GM23338 (cell line): Measurements from ENCODE around the gene SLIT2.

Experiments used
- CREB1 ChIP-seq: fragments of 250-450 bp; sonication (Bioruptor Pico); IDR thresholded peaks from 2 replicates; pipeline ENCODE4 v1.5.0; 2020; ENCODE audit warnings: low read depth, mild to moderate bottlenecking, moderate library complexity
- EZH2 ChIP-seq: fragments of 200-600 bp; sonication (generic); IDR thresholded peaks from one replicate; pipeline ENCODE4 v1.8.0; 2017; ENCODE audit warnings: antibody characterized with exemption, mild to moderate bottlenecking, low read depth; ENCODE audit not compliant: unreplicated experiment
- EZH2phosphoT487 ChIP-seq: fragments of 200-600 bp; sonication (generic); IDR thresholded peaks from one replicate; pipeline ENCODE4 v1.8.1; 2018; ENCODE audit warnings: antibody characterized with exemption; ENCODE audit not compliant: unreplicated experiment
- JUNB ChIP-seq: IDR thresholded peaks from one replicate; pipeline ENCODE4 v1.6.1; 2016; ENCODE audit warnings: antibody characterized with exemption; ENCODE audit not compliant: unreplicated experiment
- POLR2AphosphoS5 ChIP-seq: IDR thresholded peaks from 2 replicates; pipeline ENCODE4 v1.6.1; 2016; ENCODE audit warnings: antibody characterized with exemption, low read depth
- TF ChIP-seq, protein P1 (sequence below): IDR thresholded peaks from one replicate; pipeline ENCODE4 v1.6.1; 2018; ENCODE audit warnings: antibody characterized with exemption; ENCODE audit not compliant: unreplicated experiment
- TF ChIP-seq, protein P2 (sequence below), 2 experiments: fragments of 200-600 bp in 1 of 2; sonication (generic) in 1 of 2; conservative IDR thresholded peaks; 2 replicates each; pipeline versions ENCODE4 v1.5.1 to v1.6.1; 2016 to 2017; ENCODE audit warnings: antibody characterized with exemption in 2 of 2, low read depth in 2 of 2, mild to moderate bottlenecking in 2 of 2, moderate library complexity in 1 of 2

DNA sequence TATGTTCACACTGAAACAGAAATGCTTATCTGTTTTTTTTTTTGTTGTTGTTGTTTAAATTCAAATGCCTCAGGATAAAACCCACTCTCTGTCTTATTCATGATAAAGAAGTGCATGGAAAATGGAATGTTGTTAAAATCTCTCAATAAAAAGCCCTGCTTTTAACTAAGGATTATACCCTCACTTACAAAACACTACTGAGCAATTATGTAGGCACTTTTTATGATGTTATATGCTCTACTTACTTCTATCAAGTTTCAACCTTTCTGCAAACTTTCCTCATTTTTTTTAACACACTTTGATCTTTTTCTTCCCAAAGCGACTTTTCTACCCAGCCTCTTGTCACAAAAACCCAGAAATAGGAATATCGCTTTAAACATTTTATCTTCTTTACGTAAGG lies 26.5 kb downstream of the SLIT2 start:
- TF ChIP-seq, protein P1, sequence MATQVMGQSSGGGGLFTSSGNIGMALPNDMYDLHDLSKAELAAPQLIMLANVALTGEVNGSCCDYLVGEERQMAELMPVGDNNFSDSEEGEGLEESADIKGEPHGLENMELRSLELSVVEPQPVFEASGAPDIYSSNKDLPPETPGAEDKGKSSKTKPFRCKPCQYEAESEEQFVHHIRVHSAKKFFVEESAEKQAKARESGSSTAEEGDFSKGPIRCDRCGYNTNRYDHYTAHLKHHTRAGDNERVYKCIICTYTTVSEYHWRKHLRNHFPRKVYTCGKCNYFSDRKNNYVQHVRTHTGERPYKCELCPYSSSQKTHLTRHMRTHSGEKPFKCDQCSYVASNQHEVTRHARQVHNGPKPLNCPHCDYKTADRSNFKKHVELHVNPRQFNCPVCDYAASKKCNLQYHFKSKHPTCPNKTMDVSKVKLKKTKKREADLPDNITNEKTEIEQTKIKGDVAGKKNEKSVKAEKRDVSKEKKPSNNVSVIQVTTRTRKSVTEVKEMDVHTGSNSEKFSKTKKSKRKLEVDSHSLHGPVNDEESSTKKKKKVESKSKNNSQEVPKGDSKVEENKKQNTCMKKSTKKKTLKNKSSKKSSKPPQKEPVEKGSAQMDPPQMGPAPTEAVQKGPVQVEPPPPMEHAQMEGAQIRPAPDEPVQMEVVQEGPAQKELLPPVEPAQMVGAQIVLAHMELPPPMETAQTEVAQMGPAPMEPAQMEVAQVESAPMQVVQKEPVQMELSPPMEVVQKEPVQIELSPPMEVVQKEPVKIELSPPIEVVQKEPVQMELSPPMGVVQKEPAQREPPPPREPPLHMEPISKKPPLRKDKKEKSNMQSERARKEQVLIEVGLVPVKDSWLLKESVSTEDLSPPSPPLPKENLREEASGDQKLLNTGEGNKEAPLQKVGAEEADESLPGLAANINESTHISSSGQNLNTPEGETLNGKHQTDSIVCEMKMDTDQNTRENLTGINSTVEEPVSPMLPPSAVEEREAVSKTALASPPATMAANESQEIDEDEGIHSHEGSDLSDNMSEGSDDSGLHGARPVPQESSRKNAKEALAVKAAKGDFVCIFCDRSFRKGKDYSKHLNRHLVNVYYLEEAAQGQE = no peak
- TF ChIP-seq, protein P2, sequence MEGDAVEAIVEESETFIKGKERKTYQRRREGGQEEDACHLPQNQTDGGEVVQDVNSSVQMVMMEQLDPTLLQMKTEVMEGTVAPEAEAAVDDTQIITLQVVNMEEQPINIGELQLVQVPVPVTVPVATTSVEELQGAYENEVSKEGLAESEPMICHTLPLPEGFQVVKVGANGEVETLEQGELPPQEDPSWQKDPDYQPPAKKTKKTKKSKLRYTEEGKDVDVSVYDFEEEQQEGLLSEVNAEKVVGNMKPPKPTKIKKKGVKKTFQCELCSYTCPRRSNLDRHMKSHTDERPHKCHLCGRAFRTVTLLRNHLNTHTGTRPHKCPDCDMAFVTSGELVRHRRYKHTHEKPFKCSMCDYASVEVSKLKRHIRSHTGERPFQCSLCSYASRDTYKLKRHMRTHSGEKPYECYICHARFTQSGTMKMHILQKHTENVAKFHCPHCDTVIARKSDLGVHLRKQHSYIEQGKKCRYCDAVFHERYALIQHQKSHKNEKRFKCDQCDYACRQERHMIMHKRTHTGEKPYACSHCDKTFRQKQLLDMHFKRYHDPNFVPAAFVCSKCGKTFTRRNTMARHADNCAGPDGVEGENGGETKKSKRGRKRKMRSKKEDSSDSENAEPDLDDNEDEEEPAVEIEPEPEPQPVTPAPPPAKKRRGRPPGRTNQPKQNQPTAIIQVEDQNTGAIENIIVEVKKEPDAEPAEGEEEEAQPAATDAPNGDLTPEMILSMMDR (conservative IDR thresholded peaks at IDR 0.05; ENCODE audit: low read depth in 2 of 2) = no peak
- no peak for TF ChIP-seq EZH2
- no peak for TF ChIP-seq JUNB
- no peak for TF ChIP-seq CREB1
- no peak for TF ChIP-seq EZH2phosphoT487
- TF ChIP-seq POLR2AphosphoS5 = no peak
